ENCODE results near the gene PRSS1.
"Not testable (repeated sequence)": the region's sequence is repeated elsewhere in the genome, so short reads cannot be mapped to it uniquely, and the experiment has no call there.

The PRSS1 gene

DNA sequence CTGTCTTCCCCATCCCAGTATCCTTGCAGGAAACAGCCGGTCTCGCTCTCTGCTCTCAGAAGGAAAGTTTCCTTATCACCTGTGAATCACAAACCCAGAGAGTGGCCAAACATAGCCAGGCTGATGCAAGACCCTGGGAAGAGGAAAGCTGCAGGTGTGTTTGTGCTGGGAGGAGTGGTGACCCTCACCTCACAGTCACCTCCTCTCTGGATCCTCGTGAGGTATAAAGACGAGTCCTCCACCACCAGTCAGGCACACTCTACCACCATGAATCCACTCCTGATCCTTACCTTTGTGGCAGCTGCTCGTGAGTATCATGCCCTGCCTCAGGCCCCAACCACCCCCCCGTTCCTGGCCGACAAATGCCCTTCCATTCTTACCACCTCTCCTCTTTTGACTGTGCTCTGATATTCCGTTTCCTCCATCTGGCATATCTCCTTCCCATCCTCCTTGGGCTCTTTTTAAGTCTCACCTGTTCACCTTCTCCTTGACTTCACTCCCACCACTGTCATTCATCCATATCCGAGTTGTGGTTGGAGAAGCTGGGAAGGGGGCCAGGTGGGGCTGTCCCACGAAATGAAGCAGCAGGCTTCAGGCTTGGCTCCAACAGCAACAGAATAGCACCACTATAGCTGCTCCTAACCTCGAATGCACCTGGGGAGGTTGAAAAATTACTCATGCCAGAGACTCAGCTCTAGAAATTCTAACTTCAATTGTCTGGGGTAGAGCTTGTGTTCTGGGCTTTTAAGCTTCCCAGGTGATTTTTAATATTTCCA is at the start of gene PRSS1:
PRSS1 (plus strand) TSS at position 255 of the 776 bp plus-strand sequence; CDS start at position 268, 13 bp downstream.
- no peak for DNase-seq (ENCODE audit: low read depth in 2 of 2)

DNA sequence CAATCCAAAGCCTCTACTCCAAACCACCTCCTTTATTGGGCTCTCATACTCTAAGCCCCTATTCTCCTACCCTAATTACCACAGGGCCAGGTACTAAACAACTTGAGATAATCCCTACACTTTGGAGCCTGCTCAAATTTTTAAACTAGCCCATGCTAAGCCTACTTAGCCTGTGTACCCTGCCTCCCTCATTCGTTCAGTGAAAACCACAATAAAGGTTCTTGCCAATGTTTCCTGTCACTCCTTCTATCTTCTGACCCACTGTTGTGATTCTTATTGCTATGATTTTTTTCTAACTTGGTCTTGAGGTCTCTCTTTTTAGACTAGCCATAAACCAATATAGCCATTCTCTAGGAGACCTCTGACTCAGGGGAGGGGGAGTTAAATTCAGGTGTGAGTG is 48.3 kb upstream of the PRSS1 start:
- DNase-seq (ENCODE audit: low read depth in 2 of 2) = not testable (repeated sequence)

DNA sequence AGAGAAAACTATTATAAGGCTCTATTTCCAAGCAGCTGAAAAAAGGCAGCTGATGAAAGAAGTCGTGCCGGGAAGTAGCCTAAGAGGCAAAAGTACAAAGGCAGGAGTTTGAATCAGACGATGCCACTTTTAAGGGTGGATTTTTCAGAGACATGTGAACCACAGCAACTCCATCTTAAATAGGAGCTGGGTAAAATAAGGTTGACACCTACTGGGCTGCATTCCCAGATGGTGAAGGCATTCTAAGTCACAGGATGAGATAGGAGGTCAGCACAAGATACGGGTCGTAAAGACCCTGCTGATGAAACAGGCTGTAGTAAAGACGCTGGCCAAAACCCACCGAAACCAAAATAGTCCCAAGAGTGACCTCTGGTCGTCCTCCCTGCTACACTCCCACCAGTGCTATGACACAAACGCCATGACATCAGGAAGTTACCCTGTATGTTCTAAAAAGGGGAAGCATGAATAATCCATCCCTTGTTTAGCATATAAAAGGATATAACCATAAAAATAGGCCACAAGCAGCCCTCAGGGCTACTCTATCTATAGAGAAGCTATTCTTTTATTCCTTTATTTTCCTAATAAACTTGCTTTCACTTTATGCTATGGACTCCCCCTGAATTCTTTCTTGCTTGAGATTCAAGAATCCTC is 45.5 kb upstream of the PRSS1 start:
- no peak for DNase-seq (ENCODE audit: low read depth in 2 of 2)

DNA sequence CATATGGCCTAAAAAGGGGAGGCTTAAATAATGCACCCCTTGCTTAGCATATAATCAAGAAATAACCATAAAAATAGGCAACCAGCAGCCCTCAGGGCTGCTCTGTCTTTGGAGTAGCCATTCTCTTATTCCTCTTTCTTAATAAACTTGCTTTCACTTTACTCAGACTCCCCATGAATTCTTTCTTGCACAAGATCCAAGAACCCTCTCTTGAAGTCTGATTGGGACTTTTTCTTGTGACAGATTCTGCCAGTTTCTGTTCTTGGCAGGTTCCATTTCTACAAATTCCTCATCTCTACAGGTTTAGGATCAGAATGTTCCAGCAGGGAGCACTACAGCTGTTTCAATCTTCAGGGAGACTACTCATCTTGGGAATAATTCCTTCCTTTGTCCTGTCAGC is 40.5 kb upstream of the PRSS1 start:
- not testable (repeated sequence) for DNase-seq (ENCODE audit: low read depth in 2 of 2)

DNA sequence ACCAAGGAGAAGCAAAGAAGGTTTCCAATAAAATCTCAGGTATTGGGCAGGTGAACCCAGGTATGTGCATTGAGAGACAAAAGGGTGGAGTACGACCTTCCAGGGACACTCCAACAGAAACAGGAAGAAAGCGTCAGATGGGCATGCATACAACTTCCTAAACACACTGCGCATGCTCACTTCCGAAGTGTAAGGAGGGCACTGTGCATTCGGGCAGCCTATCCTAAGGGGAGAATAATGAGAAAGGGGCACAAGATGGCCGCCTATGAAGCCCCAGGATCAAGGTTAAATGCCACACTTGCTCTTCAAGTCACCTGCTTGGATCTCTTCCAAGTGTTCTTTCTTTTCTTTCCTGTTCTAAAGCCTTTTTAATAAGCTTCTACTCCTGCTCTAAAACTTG is 39.4 kb upstream of the PRSS1 start:
- no peak for DNase-seq (ENCODE audit: low read depth in 2 of 2)

DNA sequence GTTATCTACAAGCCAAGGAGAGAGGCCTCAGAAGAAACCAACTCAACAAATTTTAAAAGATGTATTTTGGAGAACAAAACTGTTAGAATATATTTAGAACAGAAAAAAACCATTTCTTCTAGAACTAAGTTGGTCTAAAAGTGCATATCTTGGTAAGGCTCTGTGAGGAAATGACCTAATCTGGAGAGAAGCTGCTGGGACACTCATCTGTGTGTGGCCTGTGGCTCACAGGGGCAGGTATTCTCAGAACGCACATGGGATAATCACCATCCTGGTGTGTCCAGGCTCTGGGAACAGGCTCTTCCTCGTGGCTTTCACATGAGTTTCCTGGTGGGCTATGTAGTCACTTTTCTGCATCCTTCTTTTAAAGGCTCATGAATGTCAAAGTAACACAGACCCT is 38.1 kb upstream of the PRSS1 start:
- DNase-seq (ENCODE audit: low read depth in 2 of 2) = no peak

DNA sequence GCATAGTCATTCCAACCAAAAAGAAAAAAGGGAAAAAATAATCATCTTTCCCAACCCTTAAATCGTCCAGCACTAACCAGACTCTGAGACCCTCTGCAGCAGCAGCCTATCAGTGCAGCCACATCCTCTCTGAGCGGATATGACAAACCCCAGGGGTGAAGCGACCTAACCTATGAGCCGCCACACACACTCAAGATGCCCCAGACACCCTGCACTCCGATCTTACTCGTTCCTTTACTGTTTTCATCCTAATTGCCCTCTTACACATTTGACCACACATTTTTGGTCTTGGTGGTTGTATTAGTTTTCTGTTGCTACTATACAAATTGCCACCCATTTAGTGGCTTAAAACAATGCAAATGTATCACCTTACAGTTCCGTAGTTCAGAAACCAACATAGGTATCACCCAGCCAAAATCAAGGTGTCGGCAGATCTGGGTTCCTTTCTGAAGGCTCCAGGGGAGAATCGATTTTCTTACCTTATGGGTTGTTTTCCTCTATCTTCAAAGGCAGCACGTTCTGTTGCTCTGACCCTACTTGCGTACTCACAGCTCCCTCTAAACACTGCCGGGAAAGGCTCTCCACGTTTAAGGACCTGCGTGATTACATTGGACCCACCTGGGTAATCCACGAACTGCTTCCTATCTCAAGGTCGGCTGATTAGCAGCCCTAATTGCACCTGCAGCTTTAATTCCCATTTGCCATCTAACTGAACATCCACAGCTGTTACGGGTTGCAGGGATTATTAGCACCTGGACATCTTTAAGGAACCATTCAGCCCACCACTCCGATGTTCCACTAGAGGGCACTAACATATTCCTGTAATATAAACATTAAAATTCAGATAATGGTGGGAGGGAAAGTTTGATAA is 37.3 kb upstream of the PRSS1 start:
- no peak for DNase-seq (ENCODE audit: low read depth in 2 of 2)

DNA sequence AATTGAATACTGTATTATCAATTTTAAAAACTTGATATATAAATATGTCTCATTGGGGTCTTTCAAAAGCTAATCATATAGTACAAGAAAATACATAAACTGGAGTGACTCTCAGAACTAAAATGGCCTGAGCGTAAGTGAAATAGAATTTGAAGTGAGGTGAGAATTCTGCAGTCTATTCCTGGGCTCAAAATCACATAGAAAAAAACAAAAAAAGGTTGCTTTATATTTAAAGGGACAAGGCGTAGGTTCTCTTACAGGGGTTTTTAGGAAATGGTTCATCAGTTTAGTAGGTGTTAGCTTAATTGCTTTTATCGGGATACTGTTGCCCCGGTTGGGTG is 36.7 kb upstream of the PRSS1 start:
- DNase-seq (ENCODE audit: low read depth in 2 of 2) = no peak

DNA sequence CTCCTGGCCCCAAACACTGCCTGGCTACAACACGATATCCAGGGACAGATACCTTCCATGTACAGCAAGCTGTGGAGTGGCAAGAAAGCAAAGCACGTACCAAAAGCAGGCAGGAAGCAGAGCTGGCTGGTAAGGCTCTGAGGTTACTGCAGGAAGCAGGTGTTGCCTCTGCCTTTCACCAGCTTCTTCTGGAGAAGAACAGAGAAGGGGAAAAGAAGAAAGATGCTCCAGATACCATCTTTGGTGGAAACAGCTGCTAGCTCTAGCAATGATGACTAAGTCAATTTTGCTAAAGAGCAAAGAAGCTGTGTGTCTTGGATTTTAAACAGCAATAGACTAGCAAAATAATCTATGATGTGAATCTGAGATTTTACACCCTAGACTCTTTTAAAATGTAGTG is 34.9 kb upstream of the PRSS1 start:
- DNase-seq (ENCODE audit: low read depth in 2 of 2) = no peak

DNA sequence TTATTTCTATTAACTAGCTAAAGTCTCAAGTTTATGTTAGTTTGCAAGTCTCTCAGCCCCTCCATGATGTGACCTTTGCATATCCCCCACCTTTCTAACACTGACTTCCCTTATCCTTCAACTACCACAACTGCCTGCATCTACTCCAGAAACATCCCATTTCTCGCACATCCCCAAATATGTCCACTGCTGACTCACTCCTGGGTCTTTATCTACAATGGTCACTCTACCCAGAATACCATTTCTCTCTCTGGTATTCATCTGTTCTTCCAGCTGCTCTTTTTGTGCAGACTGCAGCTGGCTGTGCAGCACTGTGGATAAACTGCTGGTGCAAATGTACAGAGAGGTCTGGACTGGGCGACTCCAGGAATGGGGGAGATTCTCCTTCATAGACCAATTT is 32.7 kb upstream of the PRSS1 start:
- DNase-seq (ENCODE audit: low read depth in 2 of 2) = no peak

DNA sequence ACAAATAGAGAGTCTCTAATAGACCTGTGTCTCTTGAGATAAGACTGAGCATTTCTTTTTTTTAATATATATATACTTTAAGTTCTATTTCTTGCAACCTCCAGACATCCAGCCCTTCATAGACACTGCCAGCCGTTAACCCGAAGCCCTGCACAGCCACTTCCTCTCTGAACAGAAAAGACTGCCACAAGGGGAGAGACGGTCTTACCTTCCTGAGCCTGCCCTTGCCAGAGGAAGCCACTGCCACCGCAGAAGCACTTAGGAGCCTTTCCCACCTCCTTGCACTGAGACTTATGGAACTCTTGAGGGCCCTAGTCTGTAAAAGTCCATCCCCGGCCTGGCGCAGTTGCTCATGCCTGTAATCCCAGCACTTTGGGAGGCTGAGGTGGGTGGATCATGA is 31.8 kb upstream of the PRSS1 start:
- no peak for DNase-seq (ENCODE audit: low read depth in 2 of 2)

DNA sequence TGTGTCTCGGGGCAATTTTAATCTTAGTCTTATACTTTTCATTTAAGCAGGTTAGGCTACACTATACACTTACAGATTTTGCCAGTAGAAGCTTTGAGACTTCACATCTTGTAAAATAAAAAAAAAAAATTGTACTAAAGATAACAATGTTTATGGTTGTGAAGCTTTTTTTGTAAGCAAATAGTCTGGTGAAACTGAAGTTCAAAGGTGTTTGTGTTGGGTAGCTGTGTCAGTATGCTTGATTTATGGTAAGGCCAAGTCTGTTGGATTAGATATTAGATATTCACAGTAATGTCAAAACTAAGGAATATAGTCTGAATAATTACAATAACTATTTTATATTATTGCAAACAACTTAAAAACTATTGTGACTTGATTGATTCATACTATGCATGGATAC is 31.0 kb upstream of the PRSS1 start:
- DNase-seq (ENCODE audit: low read depth in 2 of 2) = no peak

DNA sequence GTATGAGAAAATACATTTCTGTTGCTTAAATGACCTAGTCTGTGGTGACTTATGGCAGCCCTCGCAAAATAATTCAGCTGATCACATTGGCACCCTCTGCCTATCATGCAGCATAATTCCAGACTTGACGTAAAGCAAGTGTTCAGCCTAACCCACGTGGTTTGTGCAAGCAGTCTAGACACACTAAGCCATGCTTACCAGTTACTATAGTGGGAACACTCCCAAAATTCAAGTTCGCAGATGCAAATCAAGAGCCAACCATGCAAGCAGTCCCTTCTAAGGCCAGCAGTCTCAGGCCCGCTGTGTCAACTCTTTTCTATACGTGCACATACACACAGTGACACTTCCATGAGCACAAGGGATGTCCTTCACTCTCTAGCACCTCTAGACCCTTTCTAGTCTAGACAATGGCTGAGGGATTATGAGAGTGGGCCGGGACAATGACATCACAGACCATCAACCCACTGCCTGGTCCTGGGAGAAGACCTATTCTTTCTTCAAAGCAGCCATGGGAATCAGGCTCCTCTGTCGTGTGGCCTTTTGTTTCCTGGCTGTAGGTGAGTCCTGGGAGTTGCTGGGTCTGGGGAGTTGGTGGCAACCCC is 29.0 kb upstream of the PRSS1 start:
- no peak for DNase-seq (ENCODE audit: low read depth in 2 of 2)

DNA sequence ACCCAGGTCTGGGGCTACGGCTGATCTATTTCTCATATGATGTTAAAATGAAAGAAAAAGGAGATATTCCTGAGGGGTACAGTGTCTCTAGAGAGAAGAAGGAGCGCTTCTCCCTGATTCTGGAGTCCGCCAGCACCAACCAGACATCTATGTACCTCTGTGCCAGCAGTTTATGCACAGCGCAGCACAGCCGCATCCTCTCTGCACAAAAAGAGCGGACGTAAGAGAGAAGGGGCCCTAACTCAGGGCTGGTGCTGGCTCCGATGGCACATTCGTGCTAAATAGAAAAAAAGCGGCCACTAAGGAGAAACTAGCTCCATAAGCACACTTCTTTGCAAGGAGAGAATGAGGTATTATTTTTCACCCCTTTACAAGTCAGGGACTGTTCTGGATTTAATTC is 28.3 kb upstream of the PRSS1 start:
- no peak for DNase-seq (ENCODE audit: low read depth in 2 of 2)

DNA sequence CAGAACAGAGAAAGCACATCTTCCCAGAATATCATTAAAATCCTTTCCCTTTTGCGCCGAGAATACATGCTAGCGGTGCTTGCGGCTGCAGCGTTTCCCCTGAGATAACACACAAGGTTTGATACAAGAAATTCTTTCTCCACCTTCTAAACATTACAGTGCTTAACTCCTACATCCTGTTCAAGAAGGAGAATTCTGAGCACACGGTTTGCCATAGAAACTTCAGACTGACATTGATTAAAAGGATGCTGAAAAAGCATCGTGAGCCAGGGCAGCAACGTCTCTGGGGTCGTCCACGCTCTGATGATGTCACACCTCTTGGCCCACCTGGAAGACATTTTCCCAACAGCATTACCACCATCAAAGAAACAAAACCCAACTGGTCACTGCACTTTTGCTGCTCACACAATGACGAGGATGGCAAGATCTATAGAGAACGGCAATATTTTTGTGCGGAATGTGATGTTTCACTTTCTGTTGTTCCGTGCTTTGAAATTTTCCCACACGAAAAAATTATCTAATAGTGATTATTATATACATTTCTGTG is 27.0 kb upstream of the PRSS1 start:
- DNase-seq (ENCODE audit: low read depth in 2 of 2) = no peak

DNA sequence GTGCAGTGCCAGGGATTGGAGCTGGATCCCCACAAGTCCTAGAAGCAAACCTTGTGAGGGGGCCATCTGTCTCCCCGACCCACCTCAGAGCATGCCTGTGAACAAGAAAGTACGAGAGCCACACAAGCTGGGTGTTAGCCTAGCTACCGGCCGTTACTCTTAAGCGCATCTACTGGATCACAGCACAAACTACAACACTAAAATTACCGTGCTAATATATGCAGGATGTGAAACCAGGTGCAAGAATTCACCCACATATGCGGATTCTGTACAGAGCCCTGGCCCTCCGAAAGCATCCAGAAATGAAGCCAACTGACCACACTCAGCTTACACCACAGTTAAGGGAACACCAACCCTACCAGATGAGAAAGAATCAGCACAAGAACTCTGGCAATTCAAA is 16.0 kb upstream of the PRSS1 start:
- no peak for DNase-seq (ENCODE audit: low read depth in 2 of 2)

DNA sequence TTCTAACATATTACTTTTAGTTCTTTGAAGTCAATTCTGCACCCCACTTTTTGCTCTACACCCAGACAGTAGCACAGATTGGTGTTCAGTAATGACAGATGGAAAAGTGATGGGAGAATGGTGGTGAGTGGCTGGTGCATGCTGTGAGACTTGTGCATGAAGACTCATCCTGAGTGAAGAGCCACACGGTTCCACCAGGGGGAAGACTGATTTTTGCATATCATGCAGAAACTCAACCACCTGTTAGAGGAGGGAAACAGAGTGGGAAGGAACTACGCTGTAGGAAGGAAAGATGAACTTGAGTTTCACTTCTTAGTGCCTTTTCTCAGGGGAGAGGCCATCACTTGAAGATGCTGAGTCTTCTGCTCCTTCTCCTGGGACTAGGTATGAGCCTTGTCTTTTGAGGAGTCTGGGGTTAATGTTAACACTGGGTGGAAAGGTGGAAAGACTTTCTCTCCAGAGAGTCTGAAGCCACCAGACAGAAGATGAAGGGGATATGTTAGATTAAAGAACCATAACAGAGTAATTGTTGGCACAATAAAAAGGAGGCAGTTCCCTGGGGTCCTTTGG is 9.3 kb upstream of the PRSS1 start:
- no peak for DNase-seq (ENCODE audit: low read depth in 2 of 2)

DNA sequence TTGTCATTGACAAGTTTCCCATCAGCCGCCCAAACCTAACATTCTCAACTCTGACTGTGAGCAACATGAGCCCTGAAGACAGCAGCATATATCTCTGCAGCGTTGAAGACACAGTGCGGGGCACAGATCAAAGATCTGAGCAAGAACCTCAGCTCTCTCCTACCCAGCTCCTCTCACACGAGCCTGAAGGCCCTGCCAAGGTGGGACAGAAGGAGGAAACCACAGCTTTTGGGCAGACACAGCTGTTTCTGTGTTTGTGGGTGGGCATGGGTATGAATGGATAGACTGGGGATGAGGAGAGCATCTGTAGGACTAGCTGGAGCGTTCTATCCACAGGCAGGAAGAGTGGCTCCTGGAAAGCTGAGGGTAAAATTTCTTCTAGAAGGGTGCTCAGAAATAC is 8.5 kb upstream of the PRSS1 start:
- DNase-seq (ENCODE audit: low read depth in 2 of 2) = no peak

DNA sequence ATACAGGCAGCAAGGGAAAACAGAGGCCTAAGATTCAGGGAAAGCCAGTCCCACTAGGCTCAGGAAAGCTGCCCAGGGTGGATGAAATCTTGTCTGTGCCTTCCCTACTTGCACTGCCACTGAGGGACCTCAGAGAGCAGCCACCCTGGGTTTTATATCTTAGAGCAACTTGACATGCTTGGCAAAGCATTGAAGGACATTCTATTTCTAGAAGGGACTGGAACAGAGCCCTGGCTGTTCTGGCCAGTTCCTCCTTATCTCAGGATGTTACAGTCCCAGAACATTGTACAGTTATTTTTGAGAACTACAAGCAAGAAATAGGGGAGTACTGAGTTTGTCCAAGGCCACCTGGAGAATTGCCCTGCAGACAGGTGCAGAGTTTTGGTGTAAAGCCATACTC is 7.3 kb upstream of the PRSS1 start:
- not testable (repeated sequence) for DNase-seq (ENCODE audit: low read depth in 2 of 2)

DNA sequence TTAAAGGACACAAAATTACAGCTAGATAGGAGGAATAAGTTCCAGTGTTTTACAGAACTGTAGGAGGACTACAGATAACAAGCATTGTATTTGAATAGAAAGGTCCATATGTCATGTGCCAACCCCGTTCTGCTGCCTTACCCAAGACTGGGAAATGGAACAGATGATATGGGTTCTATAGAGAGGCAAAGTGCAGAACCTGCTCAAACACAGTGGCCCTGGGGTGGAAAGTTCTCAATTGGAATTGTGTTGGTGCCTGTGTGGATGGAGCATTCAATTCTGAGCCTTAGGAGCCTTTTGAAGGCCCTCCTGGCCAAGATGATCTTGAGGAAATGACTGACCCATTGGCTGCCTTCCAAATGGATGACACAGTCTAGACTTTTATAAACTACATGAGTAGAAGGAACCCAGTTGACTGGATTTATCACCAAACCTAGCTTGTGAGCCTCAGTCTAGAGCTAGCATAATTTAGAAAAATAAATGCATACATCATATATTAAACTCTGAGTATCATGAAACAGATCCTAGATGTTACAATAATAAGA is 4.1 kb upstream of the PRSS1 start:
- DNase-seq (ENCODE audit: low read depth in 2 of 2) = no peak

DNA sequence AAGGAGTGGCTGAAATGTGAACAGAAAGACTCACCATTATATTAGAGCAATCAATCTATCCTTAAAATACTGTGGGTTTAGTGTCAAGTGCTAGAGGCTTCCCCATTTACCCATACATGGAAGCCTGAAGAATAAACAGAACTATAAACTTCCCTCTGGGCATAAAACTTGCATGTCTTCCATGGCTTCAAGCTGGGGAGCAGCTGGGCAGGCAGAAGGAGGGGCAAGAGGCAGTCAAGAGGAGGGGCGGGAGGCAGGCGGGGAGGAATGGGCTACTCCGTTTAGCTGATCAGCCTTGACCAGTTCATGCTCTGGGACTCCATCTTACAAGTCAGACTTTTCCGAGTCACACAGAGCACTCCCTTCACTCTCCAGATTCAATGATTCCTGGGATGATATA is 3.5 kb upstream of the PRSS1 start:
- DNase-seq (ENCODE audit: low read depth in 2 of 2) = no peak
